H9 (cell line): ENCODE measurements around the gene APOM. TPM values are rescaled to one million over a fixed set of nuclear protein-coding genes. Genes with fewer than 3 reads are reported as not detected.

Experiments used
- DNase-seq: peaks from one replicate; pipeline ENCODE4 v3.0.0-alpha.2; 2017
- H2AFZ ChIP-seq: one replicate; pipeline ENCODE4 v1.6.1; 2013; ENCODE audit warnings: mild to moderate bottlenecking, low read length, control low read depth, moderate library complexity
- H2AK5ac ChIP-seq: 2 replicates; pipeline ENCODE4 v1.6.1; 2013; ENCODE audit warnings: low read length, control low read depth, mixed read lengths; ENCODE audit not compliant: insufficient read length
- H2BK120ac ChIP-seq: one replicate; pipeline ENCODE4 v1.6.1; 2013; ENCODE audit warnings: low read depth, mild to moderate bottlenecking, low read length, control low read depth, inconsistent platforms; ENCODE audit not compliant: poor library complexity, severe bottlenecking
- H2BK12ac ChIP-seq: 2 replicates; pipeline ENCODE4 v1.6.1; 2013; ENCODE audit warnings: low read length, control low read depth, mixed read lengths, low read depth; ENCODE audit not compliant: insufficient read length
- H2BK15ac ChIP-seq: 2 replicates; pipeline ENCODE4 v1.6.1; 2013; ENCODE audit warnings: low read depth, low read length, control low read depth
- H2BK20ac ChIP-seq: one replicate; pipeline ENCODE4 v1.6.1; 2013; ENCODE audit warnings: low read depth, mild to moderate bottlenecking, low read length, control low read depth, inconsistent platforms; ENCODE audit not compliant: poor library complexity, severe bottlenecking
- H2BK5ac ChIP-seq: 2 replicates; pipeline ENCODE4 v1.6.1; 2013; ENCODE audit warnings: low read length, control low read depth, mixed read lengths; ENCODE audit not compliant: insufficient read length
- H3K14ac ChIP-seq: 2 replicates; pipeline ENCODE4 v1.6.1; 2013; ENCODE audit warnings: low read length, control low read depth; ENCODE audit not compliant: insufficient read depth
- H3K18ac ChIP-seq: 2 replicates; pipeline ENCODE4 v1.6.1; 2013; ENCODE audit warnings: low read depth, mild to moderate bottlenecking, mixed read lengths, low read length, control low read depth; ENCODE audit not compliant: insufficient read length
- H3K23ac ChIP-seq: 2 replicates; pipeline ENCODE4 v1.6.1; 2013; ENCODE audit warnings: low read length, control low read depth, mixed read lengths, low read depth; ENCODE audit not compliant: insufficient read length
- H3K23me2 ChIP-seq: 2 replicates; pipeline ENCODE4 v1.6.1; 2013; ENCODE audit warnings: low read depth, mild to moderate bottlenecking, mixed read lengths, low read length, control low read depth; ENCODE audit not compliant: insufficient read length, poor library complexity, severe bottlenecking
- H3K27ac ChIP-seq: 2 replicates; pipeline ENCODE4 v1.5.1; 2013; ENCODE audit warnings: low read length, control low read depth, mixed read lengths, low read depth; ENCODE audit not compliant: insufficient read length
- H3K27me3 ChIP-seq: 2 replicates; pipeline ENCODE4 v1.6.1; 2013; ENCODE audit warnings: low read length, control low read depth, inconsistent platforms; ENCODE audit not compliant: insufficient read depth
- H3K4ac ChIP-seq: 2 replicates; pipeline ENCODE4 v1.6.1; 2013; ENCODE audit warnings: low read depth, mild to moderate bottlenecking, control low read depth, inconsistent platforms, low read length, moderate library complexity
- H3K4me1 ChIP-seq: 2 replicates; pipeline ENCODE4 v1.6.1; 2013; ENCODE audit warnings: low read length, control low read depth, inconsistent platforms; ENCODE audit not compliant: insufficient read depth
- H3K4me2 ChIP-seq: 2 replicates; pipeline ENCODE4 v1.6.1; 2013; ENCODE audit warnings: low read length, control low read depth, mixed read lengths; ENCODE audit not compliant: insufficient read length, insufficient read depth
- H3K56ac ChIP-seq: 2 replicates; pipeline ENCODE4 v1.6.1; 2013; ENCODE audit warnings: low read depth, mild to moderate bottlenecking, mixed read lengths, low read length, control low read depth; ENCODE audit not compliant: insufficient read length
- H3K79me1 ChIP-seq: 2 replicates; pipeline ENCODE4 v1.6.1; 2013; ENCODE audit warnings: low read depth, mild to moderate bottlenecking, moderate library complexity, low read length, control low read depth, inconsistent platforms; ENCODE audit not compliant: insufficient read depth, poor library complexity, severe bottlenecking
- H3K79me2 ChIP-seq: 2 replicates; pipeline ENCODE4 v1.6.1; 2013; ENCODE audit warnings: low read length, control low read depth, inconsistent platforms; ENCODE audit not compliant: insufficient read depth
- H3K9ac ChIP-seq: 2 replicates; pipeline ENCODE4 v1.6.1; 2013; ENCODE audit warnings: low read length, control low read depth, mixed read lengths; ENCODE audit not compliant: insufficient read length; ENCODE audit errors: extremely low read depth
- H3K9me3 ChIP-seq: one replicate; pipeline ENCODE4 v1.6.1; 2013; ENCODE audit warnings: low read depth, low read length, inconsistent platforms; ENCODE audit not compliant: control insufficient read depth
- H3T11ph ChIP-seq: one replicate; pipeline ENCODE4 v1.6.1; 2013; ENCODE audit warnings: mild to moderate bottlenecking, low read length, control low read depth, inconsistent platforms
- H4K20me1 ChIP-seq: one replicate; pipeline ENCODE4 v1.6.1; 2013; ENCODE audit not compliant: control insufficient read depth, insufficient read length, insufficient read depth
- H4K5ac ChIP-seq: 2 replicates; pipeline ENCODE4 v1.6.1; 2013; ENCODE audit warnings: low read depth, mild to moderate bottlenecking, mixed read lengths, low read length, control low read depth; ENCODE audit not compliant: insufficient read length
- H4K8ac ChIP-seq: replicated peaks from 2 replicates; pipeline ENCODE4 v1.6.1; 2013; ENCODE audit warnings: low read length, control low read depth, mixed read lengths, low read depth; ENCODE audit not compliant: insufficient read length
- H4K91ac ChIP-seq: 2 replicates; pipeline ENCODE4 v1.6.1; 2013; ENCODE audit warnings: low read depth, mild to moderate bottlenecking, moderate library complexity, mixed read lengths, low read length, control low read depth; ENCODE audit not compliant: insufficient read length
- H3K27ac Mint-ChIP-seq, 3 experiments: 2 replicates in 2 of 3; 3 replicates in 1 of 3; pipeline ENCODE4 v1.8.0; 2020 to 2021; ENCODE audit warnings: mixed read lengths in 3 of 3, mild to moderate bottlenecking in 1 of 3, moderate library complexity in 1 of 3
- H3K27me3 Mint-ChIP-seq: 2 replicates; pipeline ENCODE4 v1.8.0; 2021; ENCODE audit warnings: low read depth, mild to moderate bottlenecking, moderate library complexity, mixed read lengths
- H3K36me3 Mint-ChIP-seq, 3 experiments: 2 replicates in 2 of 3; 3 replicates in 1 of 3; pipeline ENCODE4 v1.8.0; 2020 to 2021; ENCODE audit warnings: low read depth in 3 of 3, mixed read lengths in 3 of 3; ENCODE audit not compliant: insufficient read depth in 1 of 3
- H3K4me1 Mint-ChIP-seq, 2 experiments: 2 replicates each; pipeline ENCODE4 v1.8.0; 2020; ENCODE audit warnings: mixed read lengths in 2 of 2
- H3K4me3 Mint-ChIP-seq, 2 experiments: 2 replicates in 1 of 2; 3 replicates in 1 of 2; pipeline ENCODE4 v1.8.0; 2020 to 2021; ENCODE audit warnings: mild to moderate bottlenecking in 2 of 2, mixed read lengths in 2 of 2, moderate library complexity in 1 of 2
- H3K9me3 Mint-ChIP-seq, 2 experiments: 2 replicates in 1 of 2; 3 replicates in 1 of 2; pipeline ENCODE4 v1.8.0; 2020; ENCODE audit warnings: mild to moderate bottlenecking in 2 of 2, mixed read lengths in 2 of 2, moderate library complexity in 1 of 2
- CTCF ChIP-seq: fragments of 200-600 bp; sonication (generic); conservative IDR thresholded peaks from 3 replicates; pipeline ENCODE4 v1.8.0; 2021; ENCODE audit warnings: antibody characterized with exemption, mild to moderate bottlenecking
- WGBS: extraction: QIAGEN DNeasy Blood & Tissue Kit; methylation state at CpG from one replicate; pipeline ENCODE4 v1.1.7; 2013; ENCODE audit warnings: missing lambda C conversion rate, low lambda C conversion rate, mixed read lengths; ENCODE audit not compliant: insufficient read length; ENCODE audit errors: extremely low coverage; 5-methylcytosine and 5-hydroxymethylcytosine counted together
- total RNA-seq: library from RNA; stranded (reverse); gene quantifications from 2 replicates; pipeline ENCODE4 v1.2.1, GENCODE V29; 2021

Gene APOM
- total RNA-seq, 1 experiment from 2014 or later = 3.6 TPM

- Histone ChIP-seq H3K4me1 (peaks cover 4% of the 10 kb centered on the region; the same call in 1 of the 2 replicates), H3T11ph (no peak overlapping the region), H3K27ac (no peak overlapping the region), H3K79me2 (peaks cover 2% of the 10 kb centered on the region; the same call in 1 of the 2 replicates), H3K9me3 (no peaks in the 10 kb centered on the region), H4K8ac (no peak overlapping the region), H3K18ac (no peak overlapping the region), H2BK15ac (no peak overlapping the region), H3K27me3 (no peaks in the 10 kb centered on the region), H2BK5ac (no peak overlapping the region), H2AK5ac (no peak overlapping the region), H3K79me1 (peaks cover 6% of the 10 kb centered on the region), H3K4me2 (peak overlapping the region; percentile 91), H3K14ac (no peak overlapping the region), H2BK12ac (no peak overlapping the region), H3K23ac (no peak overlapping the region), H2AFZ (peak overlapping the region; percentile 23), H4K20me1 (no peaks in the 10 kb centered on the region), H3K56ac (no peak overlapping the region), H4K5ac (no peak overlapping the region), H3K23me2 (peaks cover 6% of the 10 kb centered on the region), H3K4ac (no peak overlapping the region), H4K91ac (no peak overlapping the region), H3K9ac (peak overlapping the region; percentile 79), H2BK120ac (no peak overlapping the region), H2BK20ac (no peak overlapping the region)
- H3K27me3 Mint-ChIP-seq = peaks cover 1% of the 10 kb centered on the region; the same call in 1 of the 2 replicates
- H3K4me1 Mint-ChIP-seq = peaks cover 11% of the 10 kb centered on the region in 2 experiments
- no CpG with 5 or more reads among the region's 10 CpGs for WGBS
- H3K36me3 Mint-ChIP-seq = peaks cover 0 to 23% (median 4%) of the 10 kb centered on the region in 3 experiments; a peak in 5 of 7 replicates
- no peak for DNase-seq
- peak overlapping the region; percentile 96 to 98 for H3K4me3 Mint-ChIP-seq
- peak overlapping the region; percentile 91 to 96 (median 96); a peak in 5 of 7 replicates for H3K27ac Mint-ChIP-seq
- TF ChIP-seq CTCF = no peak
- H3K9me3 Mint-ChIP-seq = no peaks in the 10 kb centered on the region; a peak in 1 of 5 replicates
These were observed 46.7 kb downstream of the APOM start for GRCh38 chr6:31702405-31702818.
